Glutamatergic neuron (in vitro differentiated cells): ENCODE results near the gene CDCA8. TPM values are rescaled to one million over a fixed set of nuclear protein-coding genes. Genes with fewer than 3 reads are reported as not detected.

Source experiments
- DNase-seq: peaks from one replicate; pipeline ENCODE4 v3.0.0; 2022
- H3K27ac Mint-ChIP-seq: one replicate; pipeline ENCODE4 v1.8.0; 2020; ENCODE audit warnings: mild to moderate bottlenecking, mixed read lengths, inconsistent platforms; ENCODE audit not compliant: unreplicated experiment
- H3K27me3 Mint-ChIP-seq: one replicate; pipeline ENCODE4 v1.8.0; 2020; ENCODE audit warnings: mild to moderate bottlenecking, moderate library complexity, mixed read lengths, inconsistent platforms; ENCODE audit not compliant: unreplicated experiment
- H3K36me3 Mint-ChIP-seq: one replicate; pipeline ENCODE4 v1.8.0; 2020; ENCODE audit warnings: mild to moderate bottlenecking, mixed read lengths, inconsistent platforms; ENCODE audit not compliant: unreplicated experiment
- H3K4me1 Mint-ChIP-seq: one replicate; pipeline ENCODE4 v1.8.0; 2020; ENCODE audit warnings: mild to moderate bottlenecking, low read depth, mixed read lengths, inconsistent platforms; ENCODE audit not compliant: unreplicated experiment
- H3K4me3 Mint-ChIP-seq: one replicate; pipeline ENCODE4 v1.8.0; 2020; ENCODE audit warnings: mild to moderate bottlenecking, mixed read lengths, inconsistent platforms; ENCODE audit not compliant: unreplicated experiment
- H3K9me3 Mint-ChIP-seq: one replicate; pipeline ENCODE4 v1.8.0; 2020; ENCODE audit warnings: mild to moderate bottlenecking, moderate library complexity, mixed read lengths, inconsistent platforms; ENCODE audit not compliant: unreplicated experiment
- total RNA-seq: library from RNA; stranded (reverse); fragmentation: NEBNext Ultra II Directional; extraction: Animal tissue kit (Norgen Biotek cat#: 25700); gene quantifications from one replicate; pipeline ENCODE4 v1.2.1, GENCODE V29; 2021; ENCODE audit not compliant: unreplicated experiment
- TF ChIP-seq, protein P1 (sequence below): fragments of 200-600 bp; sonication (generic); IDR thresholded peaks from one replicate; pipeline ENCODE4 v1.5.0; 2021; ENCODE audit not compliant: partially characterized antibody, unreplicated experiment

CDCA8 gene
- total RNA-seq, 1 donor from 2014 or later = 10.4 TPM

DNA sequence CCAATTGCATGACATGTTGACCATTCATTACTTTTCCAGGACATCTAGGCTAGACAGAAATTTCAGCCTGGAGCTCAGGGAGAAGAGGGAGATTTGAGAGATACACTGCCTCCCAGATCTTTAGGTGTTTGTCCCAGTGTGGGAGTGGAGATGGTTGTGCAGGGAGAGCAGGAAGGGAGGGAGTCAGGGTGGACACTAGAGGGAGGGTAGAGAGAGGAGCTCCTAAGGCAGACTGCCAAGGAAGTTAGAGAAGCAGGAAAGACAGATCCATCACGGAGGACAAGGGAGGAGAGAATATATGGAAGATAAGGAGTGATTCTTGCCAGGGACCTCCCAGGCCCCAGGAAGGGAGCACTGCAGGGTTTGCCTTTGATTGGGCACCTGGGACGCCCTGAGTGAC, 8.7 kb downstream of the CDCA8 start:
- Mint-ChIP-seq H3K4me1 (no peaks in the 10 kb centered on the region), H3K4me3 (no peak overlapping the region), H3K9me3 (peaks cover 3% of the 10 kb centered on the region), H3K36me3 (no peaks in the 10 kb centered on the region), H3K27me3 (no peaks in the 10 kb centered on the region), H3K27ac (no peak overlapping the region)
- TF ChIP-seq, protein P1, sequence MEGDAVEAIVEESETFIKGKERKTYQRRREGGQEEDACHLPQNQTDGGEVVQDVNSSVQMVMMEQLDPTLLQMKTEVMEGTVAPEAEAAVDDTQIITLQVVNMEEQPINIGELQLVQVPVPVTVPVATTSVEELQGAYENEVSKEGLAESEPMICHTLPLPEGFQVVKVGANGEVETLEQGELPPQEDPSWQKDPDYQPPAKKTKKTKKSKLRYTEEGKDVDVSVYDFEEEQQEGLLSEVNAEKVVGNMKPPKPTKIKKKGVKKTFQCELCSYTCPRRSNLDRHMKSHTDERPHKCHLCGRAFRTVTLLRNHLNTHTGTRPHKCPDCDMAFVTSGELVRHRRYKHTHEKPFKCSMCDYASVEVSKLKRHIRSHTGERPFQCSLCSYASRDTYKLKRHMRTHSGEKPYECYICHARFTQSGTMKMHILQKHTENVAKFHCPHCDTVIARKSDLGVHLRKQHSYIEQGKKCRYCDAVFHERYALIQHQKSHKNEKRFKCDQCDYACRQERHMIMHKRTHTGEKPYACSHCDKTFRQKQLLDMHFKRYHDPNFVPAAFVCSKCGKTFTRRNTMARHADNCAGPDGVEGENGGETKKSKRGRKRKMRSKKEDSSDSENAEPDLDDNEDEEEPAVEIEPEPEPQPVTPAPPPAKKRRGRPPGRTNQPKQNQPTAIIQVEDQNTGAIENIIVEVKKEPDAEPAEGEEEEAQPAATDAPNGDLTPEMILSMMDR = no peak
- DNase-seq = no peak

DNA sequence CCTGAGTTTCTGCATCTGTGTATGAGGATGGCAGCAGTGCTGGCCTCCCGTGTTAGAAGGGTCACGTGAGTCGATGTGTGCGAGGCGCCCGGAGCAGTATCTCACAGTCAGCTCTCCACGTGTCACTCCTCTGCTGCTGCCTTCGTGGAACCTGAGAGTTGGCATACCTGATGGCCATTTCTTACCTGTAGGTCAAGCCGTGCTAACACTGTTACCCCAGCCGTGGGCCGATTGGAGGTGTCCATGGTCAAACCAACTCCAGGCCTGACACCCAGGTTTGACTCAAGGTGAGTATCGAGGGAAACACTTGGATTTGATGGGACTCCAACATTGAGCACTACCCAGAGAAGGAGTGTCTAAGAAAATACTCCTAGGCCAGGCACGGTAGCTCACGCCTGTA, 10.7 kb downstream of the CDCA8 start:
- Mint-ChIP-seq H3K36me3 (no peaks in the 10 kb centered on the region), H3K4me3 (no peak overlapping the region), H3K27ac (no peak overlapping the region), H3K27me3 (no peaks in the 10 kb centered on the region), H3K4me1 (no peaks in the 10 kb centered on the region), H3K9me3 (peaks cover 3% of the 10 kb centered on the region)
- TF ChIP-seq, protein P1 = no peak
- DNase-seq = no peak

- no peaks in the 10 kb centered on the region for H3K36me3 Mint-ChIP-seq
- H3K4me3 Mint-ChIP-seq = no peak overlapping the region
- peaks cover 3% of the 10 kb centered on the region for H3K9me3 Mint-ChIP-seq
- TF ChIP-seq, protein P1 = no peak
- no peak overlapping the region for H3K27ac Mint-ChIP-seq
- DNase-seq = no peak
- no peaks in the 10 kb centered on the region for H3K4me1 Mint-ChIP-seq
- H3K27me3 Mint-ChIP-seq = no peaks in the 10 kb centered on the region
Measured at GRCh38 chr1:37704966-37705365, 12.7 kb downstream of the CDCA8 start.

DNA sequence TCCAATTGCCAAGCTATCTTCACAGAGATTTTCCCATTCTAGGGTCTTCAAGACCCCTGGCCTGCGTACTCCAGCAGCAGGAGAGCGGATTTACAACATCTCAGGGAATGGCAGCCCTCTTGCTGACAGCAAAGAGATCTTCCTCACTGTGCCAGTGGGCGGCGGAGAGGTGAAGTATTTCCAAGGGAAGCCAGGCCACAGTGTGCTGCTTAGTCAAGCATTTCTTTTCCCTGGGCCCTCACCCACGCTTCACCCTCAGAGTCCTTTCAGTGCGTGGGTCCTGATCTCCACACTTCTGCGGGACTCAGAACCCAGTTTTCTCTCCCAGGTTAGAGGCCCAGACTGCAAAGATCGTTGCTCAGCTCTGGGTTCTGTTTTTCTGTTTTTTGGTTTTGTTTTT, 13.1 kb downstream of the CDCA8 start:
- H3K27ac Mint-ChIP-seq = no peak overlapping the region

GRCh38 chr1:37708471-37708870, 16.2 kb downstream of the CDCA8 start:
- Mint-ChIP-seq H3K4me1 (no peaks in the 10 kb centered on the region), H3K4me3 (no peak overlapping the region), H3K36me3 (no peaks in the 10 kb centered on the region), H3K27me3 (no peaks in the 10 kb centered on the region), H3K27ac (no peak overlapping the region), H3K9me3 (no peaks in the 10 kb centered on the region)
- TF ChIP-seq, protein P1 = no peak
- no peak for DNase-seq

More for the DNA sequence above, 13.1 kb downstream of the CDCA8 start:
- peaks cover 2% of the 10 kb centered on the region for H3K9me3 Mint-ChIP-seq
- H3K36me3 Mint-ChIP-seq = no peaks in the 10 kb centered on the region
- TF ChIP-seq, protein P1 = no peak
- H3K27me3 Mint-ChIP-seq = no peaks in the 10 kb centered on the region
- H3K4me1 Mint-ChIP-seq = no peaks in the 10 kb centered on the region
- DNase-seq = no peak
- H3K4me3 Mint-ChIP-seq = no peak overlapping the region
